HepG2 (cell line): Measurements from ENCODE around the gene CDK2AP2. TPM values are rescaled to one million over a fixed set of nuclear protein-coding genes. Genes with fewer than 3 reads are reported as not detected.

Experiments
- AFF4 ChIP-seq: sonication (generic); formaldehyde crosslinking; IDR thresholded peaks from 2 replicates; pipeline ENCODE4 v1.4.0; 2020; ENCODE audit warnings: missing genetic modification reagents
- E2F1 ChIP-seq: sonication (generic); formaldehyde crosslinking; IDR thresholded peaks from 2 replicates; pipeline ENCODE4 v1.5.0; 2020; ENCODE audit warnings: missing genetic modification reagents
- GABPA ChIP-seq, 2 experiments: IDR thresholded peaks; 2 replicates each; pipeline ENCODE4 v1.6.1; 2011 to 2016; ENCODE audit warnings: low read depth in 2 of 2, low read length in 1 of 2, missing biosample characterization in 1 of 2, missing genetic modification characterization in 1 of 2
- MNT ChIP-seq: fragments of 450-650 bp; IDR thresholded peaks from 2 replicates; pipeline ENCODE4 v1.6.1; 2016
- PRDM15 ChIP-seq: sonication (generic); formaldehyde crosslinking; IDR thresholded peaks from 2 replicates; pipeline ENCODE4 v1.4.0; 2020; ENCODE audit warnings: missing genetic modification reagents
- TBX3 ChIP-seq: fragments of 450-650 bp; IDR thresholded peaks from 2 replicates; pipeline ENCODE4 v1.6.1; 2017; ENCODE audit warnings: antibody characterized with exemption, mild to moderate bottlenecking, inconsistent platforms, borderline replicate concordance
- ZMYM4 ChIP-seq: sonication (generic); formaldehyde crosslinking; IDR thresholded peaks from 2 replicates; pipeline ENCODE4 v1.8.1; 2023; ENCODE audit warnings: mild to moderate bottlenecking, missing genetic modification reagents
- ZNF136 ChIP-seq: sonication (generic); formaldehyde crosslinking; IDR thresholded peaks from 2 replicates; pipeline ENCODE4 v1.8.1; 2022; ENCODE audit warnings: low read depth, mild to moderate bottlenecking, moderate library complexity, missing genetic modification reagents
- ZNF704 ChIP-seq: sonication (generic); formaldehyde crosslinking; IDR thresholded peaks from 2 replicates; pipeline ENCODE4 v1.8.1; 2023; ENCODE audit warnings: mild to moderate bottlenecking, inconsistent platforms, moderate library complexity, missing genetic modification reagents, borderline replicate concordance
- polyA plus RNA-seq, 8 experiments: library from polyadenylated mRNA; depleted of rRNA in 3 of 8; stranded (reverse) in 7 of 8; unstranded in 1 of 8; fragments of >200 nt; fragmentation: Illumina TruSeq in 4 of 8; extraction: Trizol in 4 of 8; gene quantifications; 2 replicates each; pipeline versions ENCODE4 v1.2.1 to v1.2.3, GENCODE V29; 2011 to 2016; ENCODE audit warnings: low read depth in 4 of 8, missing spikeins in 1 of 8, mixed read lengths in 1 of 8; ENCODE audit not compliant: insufficient read depth in 1 of 8
- total RNA-seq, 5 experiments: library from RNA; depleted of rRNA; stranded (reverse); fragments of >200 nt; fragmentation: Illumina TruSeq; extraction: Trizol; gene quantifications; 2 replicates each; pipeline ENCODE4 v1.2.3, GENCODE V29; 2016; ENCODE audit warnings: low read depth in 1 of 5

The CDK2AP2 gene
- total and polyA plus RNA-seq, 2 of the 13 experiments (the other 11 are each of a cell fraction or from before 2014, with no cell fraction given) = 15.0 to 23.2 TPM

- TF ChIP-seq ZNF704 (CRISPR knock-in tag) = no peak
- TF ChIP-seq ZMYM4 = no peak
- TF ChIP-seq MNT = no peak
- TF ChIP-seq PRDM15 (CRISPR knock-in tag) = no peak
- no peak for TF ChIP-seq TBX3
- TF ChIP-seq GABPA (IDR thresholded peaks at IDR 0.05; ENCODE audit: low read depth, low read length) = no peak
- no peak for TF ChIP-seq GABPA (CRISPR knock-in tag; IDR thresholded peaks at IDR 0.05; ENCODE audit: low read depth)
- TF ChIP-seq ZNF136 = no peak
- TF ChIP-seq E2F1 (CRISPR knock-in tag) = no peak
- TF ChIP-seq AFF4 (CRISPR knock-in tag) = no peak
Observed at GRCh38 chr11:67521924-67522323, 14.0 kb upstream of the CDK2AP2 start (continued).
